OCI-M1 (cell line): ENCODE results near the gene SIRPG.
"Not testable (repeated sequence)": the region's sequence is repeated elsewhere in the genome, so short reads cannot be mapped to it uniquely, and the experiment has no call there.

Experiments
- DNase-seq: peaks from one replicate; lab custom pipeline; 2025; lab: John Stamatoyannopoulos, UW

Gene SIRPG

GRCh38 chr20:1657556-1658334 lies at the start of gene SIRPG:
TSS of gene SIRPG (minus strand) at chr20:1657779. CDS start at chr20:1657714, 65 bp downstream.
- peak; percentile 23 for DNase-seq

- DNase-seq: not testable (repeated sequence)
Measured at GRCh38 chr20:1706887-1707286, 49.3 kb upstream of the SIRPG start.

- DNase-seq: no peak
Measured at GRCh38 chr20:1706079-1706478, 48.5 kb upstream of the SIRPG start.

- no peak for DNase-seq
Measured at GRCh38 chr20:1702855-1703254, 45.3 kb upstream of the SIRPG start.

- DNase-seq: peak; percentile 87
Measured at GRCh38 chr20:1702328-1702727, 44.7 kb upstream of the SIRPG start.

GRCh38 chr20:1700990-1701389 lies 43.4 kb upstream of the SIRPG start:
- DNase-seq: peak; percentile 16

GRCh38 chr20:1697592-1697991 lies 40.0 kb upstream of the SIRPG start:
- no peak for DNase-seq

- DNase-seq: no peak
Measured at GRCh38 chr20:1696521-1697209, 39.1 kb upstream of the SIRPG start.

GRCh38 chr20:1694672-1695071 lies 37.1 kb upstream of the SIRPG start:
- no peak for DNase-seq

- no peak for DNase-seq
Measured at GRCh38 chr20:1693427-1693826, 35.8 kb upstream of the SIRPG start.

GRCh38 chr20:1689721-1690120 lies 32.1 kb upstream of the SIRPG start:
- DNase-seq: peak; percentile 55

GRCh38 chr20:1688886-1689538 lies 31.4 kb upstream of the SIRPG start:
- DNase-seq: peak; percentile 26

GRCh38 chr20:1687053-1687452 lies 29.5 kb upstream of the SIRPG start:
- DNase-seq: no peak

GRCh38 chr20:1686151-1686748 lies 28.7 kb upstream of the SIRPG start:
- DNase-seq: no peak

GRCh38 chr20:1685304-1686052 lies 27.9 kb upstream of the SIRPG start:
- no peak for DNase-seq

GRCh38 chr20:1684872-1685271 lies 27.3 kb upstream of the SIRPG start:
- DNase-seq: no peak

- DNase-seq: no peak
Measured at GRCh38 chr20:1676650-1677049, 19.1 kb upstream of the SIRPG start.

- no peak for DNase-seq
Measured at GRCh38 chr20:1674990-1675780, 17.6 kb upstream of the SIRPG start.

- DNase-seq: no peak
Measured at GRCh38 chr20:1674361-1674760, 16.8 kb upstream of the SIRPG start.

GRCh38 chr20:1673424-1673823 lies 15.8 kb upstream of the SIRPG start:
- no peak for DNase-seq

- DNase-seq: no peak
Measured at GRCh38 chr20:1672728-1673127, 15.1 kb upstream of the SIRPG start.
